Non-pigmented ciliary epithelial cell (primary cell): Measurements from ENCODE around the gene CCNY.
"Not testable (repeated sequence)": the region's sequence is repeated elsewhere in the genome, so short reads cannot be mapped to it uniquely, and the experiment has no call there.

Source experiments
- DNase-seq: peaks from one replicate; pipeline ENCODE4 v3.0.0-alpha.2; 2010; ENCODE audit warnings: low read depth

CCNY gene

DNA sequence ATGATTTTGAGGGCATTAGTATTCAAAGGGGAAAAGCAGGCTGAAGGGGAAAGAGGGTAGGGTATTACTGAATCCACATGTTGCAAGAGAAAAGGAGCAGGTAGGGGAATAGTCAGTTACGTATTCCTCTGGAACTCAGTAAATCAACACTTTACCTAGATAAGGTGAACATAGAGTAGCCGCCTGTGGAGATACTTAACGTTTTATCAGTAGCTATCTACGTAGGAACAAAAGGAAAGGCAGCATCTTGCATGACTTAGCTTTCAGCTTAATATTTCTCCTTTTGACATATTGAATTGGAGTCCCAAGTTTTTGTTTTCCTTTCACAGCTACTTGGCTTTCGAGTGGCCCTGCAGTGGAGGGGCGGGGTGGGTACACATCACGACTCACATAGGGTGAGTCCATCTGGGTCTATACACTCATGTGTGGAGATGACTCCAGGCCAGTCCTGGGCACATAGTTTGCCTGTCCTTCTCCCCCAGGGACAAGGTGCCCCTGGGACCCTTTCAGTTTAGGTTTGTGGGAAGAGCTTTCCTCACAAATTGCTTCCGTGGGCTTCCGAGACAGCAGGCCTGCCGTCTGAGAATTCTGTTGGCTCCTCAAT lies 48.1 kb downstream of the CCNY start:
- no peak for DNase-seq

DNA sequence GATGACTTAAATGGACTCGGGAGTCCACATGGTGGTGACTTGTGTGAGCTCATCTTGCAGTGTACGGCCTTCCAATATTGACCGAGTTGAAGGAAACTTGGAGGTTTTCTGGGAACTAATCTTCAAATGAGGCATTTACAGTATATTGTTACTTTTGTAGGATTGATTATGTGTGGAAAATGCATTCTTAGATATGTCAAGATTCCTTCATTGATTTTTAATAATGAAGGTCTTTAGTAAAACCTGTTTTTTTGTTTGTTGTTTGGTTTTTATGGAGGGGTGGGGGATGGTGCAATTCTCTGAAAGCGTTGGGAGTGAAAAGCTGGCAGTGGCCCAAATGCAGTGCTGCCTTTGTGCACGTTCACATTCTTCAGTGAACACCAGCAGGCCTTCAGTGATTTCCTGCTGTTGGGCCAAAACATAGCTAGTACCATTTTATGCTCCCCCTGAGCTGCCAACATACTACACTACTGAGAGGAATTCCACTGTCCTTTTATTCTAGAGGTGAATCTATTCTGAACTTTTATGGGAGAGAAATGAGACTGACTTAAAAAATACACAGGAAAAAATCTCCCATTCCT lies 50.4 kb downstream of the CCNY start:
- no peak for DNase-seq

DNA sequence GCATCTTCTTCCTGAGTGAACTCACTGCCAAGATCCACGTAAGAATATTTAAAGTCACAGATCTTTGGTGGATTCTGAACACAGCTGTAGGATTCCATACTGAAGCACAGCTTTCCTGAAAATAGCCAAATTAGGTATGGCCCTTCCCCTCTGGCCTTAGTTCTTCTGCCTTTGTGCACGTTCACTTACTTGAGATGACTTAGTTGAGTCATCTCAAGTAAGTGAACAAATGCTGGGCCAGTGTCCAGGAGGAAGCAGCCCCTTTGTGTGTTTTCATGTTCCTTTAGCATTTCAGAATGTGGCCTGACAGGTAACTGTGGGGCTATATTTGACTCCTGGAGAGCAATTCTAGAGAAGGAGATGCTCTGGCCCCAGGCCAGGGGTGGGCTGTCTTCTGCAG lies 51.5 kb downstream of the CCNY start:
- DNase-seq, result no peak

DNA sequence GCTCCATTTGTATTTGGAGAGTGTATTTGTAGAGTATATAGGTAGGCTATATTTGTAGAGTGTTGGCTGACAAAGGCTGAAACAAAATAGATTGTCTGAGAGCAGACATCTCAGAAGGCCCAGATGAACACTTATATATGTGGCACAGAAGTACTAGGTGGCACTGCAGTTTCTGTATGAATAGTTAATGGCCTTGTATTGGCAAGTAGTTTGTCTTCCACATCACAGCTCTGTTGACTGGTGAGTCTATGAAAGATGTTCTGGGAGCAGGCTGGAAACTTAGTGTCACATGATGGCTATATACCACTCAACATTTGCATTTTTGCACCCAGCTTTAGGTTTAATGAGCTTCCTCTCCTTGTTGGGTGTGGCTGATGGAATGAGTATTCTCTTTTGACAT lies 51.9 kb downstream of the CCNY start:
- DNase-seq, result no peak

DNA sequence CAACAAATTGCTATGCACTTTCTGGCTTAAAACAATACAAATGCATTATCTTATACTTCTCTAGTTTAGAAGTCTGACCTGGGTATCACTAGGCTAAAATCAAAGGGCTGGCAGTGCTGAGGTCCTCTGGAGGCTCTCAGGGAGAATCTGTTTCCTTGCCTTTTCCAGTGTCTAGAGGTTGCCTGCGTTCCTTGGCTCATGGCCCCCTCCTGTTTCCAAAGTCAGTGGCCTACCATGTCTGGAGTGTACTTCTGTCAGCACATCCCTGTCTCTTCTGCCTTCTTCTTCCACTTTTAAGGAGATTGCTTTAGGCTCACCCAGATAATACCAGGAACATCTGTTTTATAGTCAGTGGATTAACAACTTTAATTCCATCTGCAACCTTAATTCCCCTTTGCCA lies 52.4 kb downstream of the CCNY start:
- DNase-seq, result no peak

DNA sequence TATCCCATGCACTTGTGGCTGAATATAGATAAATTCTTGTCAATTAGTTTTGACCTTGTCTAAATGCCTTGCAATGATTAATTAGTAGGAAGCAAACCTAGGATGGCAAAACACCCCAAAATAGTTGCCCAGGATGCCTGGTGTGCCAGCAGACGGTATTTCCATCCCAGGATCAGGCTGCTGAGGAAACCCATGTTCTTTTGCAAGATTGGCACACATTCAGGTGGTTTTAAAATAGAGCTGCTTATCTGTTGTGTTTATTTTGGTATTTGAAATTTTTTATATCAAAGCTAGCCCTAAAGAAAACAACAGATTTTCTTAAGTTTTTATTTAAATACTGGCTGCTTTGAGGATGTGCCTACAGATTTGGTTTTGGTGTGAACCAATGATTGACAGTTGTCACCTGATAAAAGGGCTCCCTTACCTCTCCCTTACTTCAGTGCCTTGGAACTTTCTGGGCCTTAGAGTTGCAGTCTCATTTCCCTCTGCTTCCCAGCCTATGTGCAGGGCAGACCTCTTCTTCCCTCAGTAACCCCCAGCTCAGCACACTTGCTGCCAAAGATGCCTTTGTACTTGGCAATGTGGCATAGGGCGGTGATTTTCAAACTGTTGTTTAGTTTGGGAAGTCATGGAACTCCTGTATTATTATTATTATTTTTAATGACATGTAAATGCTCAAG lies 54.0 kb downstream of the CCNY start:
- no peak for DNase-seq

DNA sequence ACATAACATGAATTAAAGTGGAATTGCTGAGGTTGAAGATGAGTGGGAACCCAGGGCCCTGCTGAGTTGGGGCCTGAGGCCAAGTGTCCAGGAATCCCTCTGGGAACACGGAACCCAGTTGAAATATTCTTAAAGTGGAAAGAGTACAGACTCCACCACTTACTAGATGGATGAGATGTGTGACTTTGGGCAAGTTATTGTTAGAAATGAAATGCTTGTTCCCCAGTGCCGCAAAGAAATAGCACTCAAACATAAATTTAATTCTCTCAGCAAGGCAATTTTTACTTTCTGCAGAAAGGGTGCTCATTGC lies 54.5 kb downstream of the CCNY start:
- no peak for DNase-seq

DNA sequence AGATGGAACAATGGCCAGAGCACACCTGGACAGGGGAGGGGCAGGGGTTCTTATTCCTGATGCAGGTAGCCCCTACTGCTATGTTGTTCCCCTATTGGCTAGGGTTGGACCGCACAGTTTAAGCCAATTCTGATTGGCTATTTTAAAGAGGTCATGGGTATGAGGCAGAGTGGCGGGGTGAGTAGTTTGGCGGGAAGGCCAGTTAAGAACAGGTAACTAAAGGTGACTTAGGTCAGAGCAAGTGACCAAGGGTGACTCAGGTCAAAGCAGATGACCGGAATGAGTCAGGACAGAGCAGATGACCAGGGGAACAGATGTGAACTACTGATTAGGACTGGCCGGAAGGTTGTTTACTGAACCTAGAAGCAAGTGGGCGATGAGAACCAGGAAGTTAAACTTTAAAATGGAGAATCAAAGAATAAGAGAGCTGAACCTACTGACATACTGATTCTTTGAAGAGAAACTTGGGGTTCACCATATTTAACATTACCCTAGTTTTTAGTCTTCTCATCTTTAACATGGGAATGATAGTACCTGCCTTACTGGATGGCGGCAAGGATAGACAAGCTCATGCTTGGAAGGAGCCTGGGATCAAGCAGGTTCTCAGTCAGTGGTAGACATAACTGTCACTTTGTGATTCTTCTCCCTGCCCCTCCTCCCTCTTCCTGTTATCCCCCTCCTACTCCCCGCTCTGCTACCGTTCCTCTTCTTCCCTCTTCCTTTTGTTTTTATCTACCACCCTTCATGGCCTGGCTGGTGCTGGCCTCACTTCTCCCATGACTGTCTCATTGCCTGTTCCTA lies 55.0 kb downstream of the CCNY start:
- no peak for DNase-seq

DNA sequence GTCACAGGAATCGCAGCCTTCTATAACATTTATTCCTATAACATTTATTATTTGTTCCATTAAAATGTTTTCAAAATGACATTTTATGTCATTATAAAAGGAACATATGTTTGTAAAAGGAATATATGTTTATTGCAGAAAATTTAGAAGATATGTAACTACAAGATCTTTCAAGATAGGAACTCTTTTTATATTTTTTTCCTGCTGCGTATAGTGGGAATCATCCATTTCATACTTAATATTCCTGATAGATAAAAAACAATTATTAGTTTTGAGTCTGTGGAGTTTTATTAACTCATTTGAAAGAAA lies 55.6 kb downstream of the CCNY start:
- no peak for DNase-seq

DNA sequence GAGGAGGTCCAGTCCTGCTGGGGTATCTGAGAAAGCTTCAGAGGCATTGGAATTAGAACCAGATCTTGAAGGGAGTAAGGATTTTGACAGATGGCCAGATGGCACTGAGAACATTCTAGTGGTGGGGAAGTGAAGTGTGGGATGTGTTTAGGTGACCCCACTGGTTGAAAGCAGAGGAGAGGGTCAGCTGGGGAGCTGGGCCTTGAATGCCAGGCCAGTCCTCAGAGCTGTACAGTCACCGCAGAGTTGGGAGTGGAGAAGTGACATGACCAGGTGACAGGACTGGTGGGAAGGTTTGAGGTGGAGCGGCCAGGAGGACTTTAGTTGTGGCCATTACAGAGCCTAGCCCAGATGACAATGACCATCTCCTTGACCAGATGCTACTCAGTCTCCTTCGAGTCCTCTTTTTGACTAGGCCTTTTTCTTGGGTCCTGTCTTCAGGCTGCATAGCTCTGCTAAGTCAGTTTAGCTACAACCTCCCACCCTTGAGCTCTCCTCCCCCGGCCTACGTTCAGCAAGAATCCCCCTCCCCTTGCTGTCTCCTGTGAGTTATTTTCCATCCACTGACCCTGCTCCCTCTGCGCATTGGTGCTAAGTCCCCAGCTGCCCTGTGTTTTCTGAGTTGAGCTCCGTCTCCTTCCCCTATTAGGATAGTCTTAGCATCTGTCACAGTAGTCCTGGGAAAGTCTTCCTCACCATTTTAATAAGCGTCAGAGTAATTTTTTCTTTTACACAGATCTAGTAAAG lies 56.3 kb downstream of the CCNY start:
- no peak for DNase-seq

DNA sequence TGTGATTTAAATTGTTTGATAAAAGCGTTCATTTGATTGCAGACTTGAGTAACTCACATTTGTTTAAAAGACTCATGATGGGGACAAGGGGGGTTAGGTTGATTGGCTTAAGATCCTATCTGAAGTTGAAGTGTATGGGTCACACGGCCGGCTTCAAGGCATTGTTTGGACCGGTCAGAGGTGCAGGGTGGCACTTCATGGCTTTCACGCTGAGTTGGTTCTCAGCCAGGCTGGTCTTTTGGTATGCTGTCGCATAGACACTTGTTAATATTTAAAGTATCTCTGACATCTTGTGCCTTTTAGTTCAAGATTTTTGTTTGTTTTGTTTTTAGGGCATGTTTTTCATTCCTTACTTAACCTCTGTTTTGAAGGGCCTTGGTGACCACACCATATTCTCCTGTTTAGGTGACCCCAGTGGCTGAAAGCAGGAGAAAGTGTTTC lies 58.1 kb downstream of the CCNY start:
- DNase-seq, result no peak

DNA sequence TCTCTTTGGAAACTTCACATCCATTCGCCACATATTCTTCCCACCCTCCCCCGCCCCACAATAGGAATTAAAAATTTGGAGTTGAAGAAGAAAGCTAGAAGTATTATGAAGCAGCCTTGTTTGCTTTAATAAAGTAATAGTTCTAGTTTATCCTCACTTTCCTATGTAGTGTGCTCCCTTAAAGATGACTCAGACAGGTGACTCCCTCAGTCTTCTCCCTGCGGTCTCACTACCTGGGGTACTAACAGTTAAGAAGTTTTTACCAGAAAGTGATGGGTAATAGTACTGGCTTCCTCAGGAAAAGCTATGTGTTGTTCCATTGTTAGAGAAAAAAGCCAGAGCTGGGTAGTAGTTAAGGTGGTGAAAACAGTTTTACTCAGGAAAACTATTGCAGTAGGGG lies 58.6 kb downstream of the CCNY start:
- no peak for DNase-seq

DNA sequence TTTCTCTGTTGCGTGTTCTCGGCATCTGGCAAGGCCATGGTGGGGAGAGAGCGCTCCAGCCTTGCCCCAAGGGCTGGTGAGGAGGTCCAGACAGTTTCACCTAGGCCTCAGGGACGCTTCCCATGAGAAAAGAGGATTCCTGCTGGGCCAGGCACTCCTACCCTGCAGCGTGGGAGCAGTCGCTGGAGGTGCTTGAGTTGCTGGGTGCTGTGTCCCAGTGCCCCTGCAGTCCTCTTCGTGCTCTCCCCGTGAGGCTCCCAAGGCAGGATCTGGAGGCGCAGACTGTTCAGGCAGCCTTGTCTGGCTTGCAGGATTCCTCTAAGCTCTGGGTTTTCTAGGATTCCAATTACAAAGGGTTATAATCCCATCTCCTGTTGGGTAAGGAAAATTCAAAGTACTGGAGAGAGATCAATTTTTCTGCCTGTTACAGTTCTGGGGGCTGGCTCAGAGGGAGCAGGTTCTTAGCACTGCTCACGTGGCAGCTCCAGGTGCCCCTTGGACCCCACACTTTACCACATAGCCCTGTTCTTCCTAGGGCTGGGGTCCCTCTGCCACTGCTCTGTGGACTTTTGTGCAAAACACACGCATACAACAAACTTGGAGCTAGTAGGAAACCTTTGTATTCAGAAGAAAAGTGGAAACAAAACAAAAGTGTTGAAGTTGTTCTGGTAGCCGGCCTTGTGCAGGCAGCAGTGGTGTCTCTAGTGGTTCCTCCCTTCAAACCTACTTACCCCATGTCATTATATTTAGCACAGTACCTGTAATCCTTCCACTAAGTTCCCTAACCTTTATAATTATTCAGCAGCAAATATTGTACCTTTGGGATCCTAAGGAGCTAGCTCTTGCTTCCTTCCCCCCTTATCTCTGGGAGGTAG lies 60.5 kb downstream of the CCNY start:
- DNase-seq, result no peak

DNA sequence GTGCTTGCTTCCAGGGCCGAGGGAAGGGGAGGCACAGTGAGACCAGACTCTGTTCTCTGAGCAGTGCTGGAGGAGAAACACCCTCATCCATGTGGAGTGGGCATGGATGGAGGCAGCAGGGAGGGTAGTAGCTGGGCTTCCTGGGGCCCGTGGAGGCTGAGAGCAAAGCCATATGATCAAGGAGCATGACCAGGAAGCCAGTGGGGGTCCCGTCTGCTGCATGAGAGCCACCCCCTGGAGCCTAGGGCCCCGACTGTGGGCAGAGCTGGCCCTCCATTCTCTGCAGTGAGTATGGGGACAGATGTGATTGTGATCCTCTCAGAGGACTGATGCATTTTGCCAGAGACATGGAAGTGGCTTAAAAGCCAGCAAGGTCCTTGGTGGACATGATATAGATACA lies 61.6 kb downstream of the CCNY start:
- DNase-seq, result no peak

DNA sequence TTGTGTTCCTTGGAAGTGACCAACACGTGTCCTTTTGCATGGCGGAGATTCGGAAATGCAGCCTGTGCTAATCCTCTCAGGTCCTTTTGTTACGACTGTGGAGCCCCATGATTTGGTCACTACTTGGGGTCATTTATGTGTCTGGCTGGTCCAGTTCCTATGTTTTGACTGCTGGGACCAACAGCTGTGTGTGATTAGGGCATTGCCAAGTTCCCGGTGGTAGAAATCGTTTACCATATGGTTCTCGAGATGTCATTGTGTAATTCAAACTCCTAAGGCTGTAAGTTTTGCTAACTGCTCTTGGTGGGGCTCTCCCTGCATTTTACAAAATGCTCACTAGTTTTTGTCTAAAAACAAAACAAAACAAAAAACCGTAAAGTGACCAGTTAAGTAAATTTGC lies 62.0 kb downstream of the CCNY start:
- DNase-seq, result no peak

DNA sequence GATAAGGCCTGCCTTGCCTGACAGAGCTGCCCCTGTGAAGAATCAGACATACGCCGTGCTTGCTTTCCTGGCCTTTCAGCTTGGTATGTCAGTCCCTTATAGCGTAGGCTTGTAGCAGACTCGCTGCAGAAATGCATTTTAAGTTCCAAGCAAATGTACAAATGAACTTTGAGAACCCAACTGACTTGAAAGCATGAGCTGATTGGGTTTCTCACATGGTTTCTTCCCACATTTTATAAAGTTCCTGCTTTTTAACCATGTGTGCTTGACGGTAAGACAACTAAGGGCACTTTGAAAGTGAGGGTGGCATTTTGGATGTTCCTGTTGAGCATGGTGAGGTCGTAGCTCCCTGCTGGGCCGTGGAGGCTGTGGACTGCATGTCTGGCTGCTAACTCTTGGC lies 62.6 kb downstream of the CCNY start:
- no peak for DNase-seq

DNA sequence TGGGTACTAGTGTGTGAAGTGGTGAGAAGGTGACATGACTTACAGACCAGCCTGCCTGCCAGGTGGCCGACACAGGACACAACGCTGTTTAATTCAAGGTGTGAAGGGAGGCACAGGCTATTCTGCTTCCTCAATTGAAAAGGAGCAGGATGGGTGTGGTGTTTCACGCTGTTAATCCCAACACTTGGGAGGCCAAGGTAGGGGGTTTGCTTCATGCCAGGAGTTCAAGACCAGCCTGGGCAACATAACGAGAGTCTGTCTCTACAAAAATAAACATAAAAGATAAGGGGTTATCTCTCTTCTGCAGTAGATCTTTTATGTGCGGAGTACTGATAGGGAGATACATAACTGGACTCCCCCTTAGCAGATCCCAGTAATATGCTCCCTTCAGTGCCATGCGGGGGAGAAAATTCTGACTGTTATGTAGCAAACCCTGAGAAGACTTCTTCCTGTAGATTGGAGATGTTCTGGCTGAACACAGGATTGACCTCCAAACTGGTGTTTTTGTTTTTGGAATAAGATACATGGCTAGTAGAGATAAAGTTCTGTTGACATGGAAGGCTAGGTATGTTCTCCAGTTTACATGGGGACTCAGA lies 63.2 kb downstream of the CCNY start:
- no peak for DNase-seq

DNA sequence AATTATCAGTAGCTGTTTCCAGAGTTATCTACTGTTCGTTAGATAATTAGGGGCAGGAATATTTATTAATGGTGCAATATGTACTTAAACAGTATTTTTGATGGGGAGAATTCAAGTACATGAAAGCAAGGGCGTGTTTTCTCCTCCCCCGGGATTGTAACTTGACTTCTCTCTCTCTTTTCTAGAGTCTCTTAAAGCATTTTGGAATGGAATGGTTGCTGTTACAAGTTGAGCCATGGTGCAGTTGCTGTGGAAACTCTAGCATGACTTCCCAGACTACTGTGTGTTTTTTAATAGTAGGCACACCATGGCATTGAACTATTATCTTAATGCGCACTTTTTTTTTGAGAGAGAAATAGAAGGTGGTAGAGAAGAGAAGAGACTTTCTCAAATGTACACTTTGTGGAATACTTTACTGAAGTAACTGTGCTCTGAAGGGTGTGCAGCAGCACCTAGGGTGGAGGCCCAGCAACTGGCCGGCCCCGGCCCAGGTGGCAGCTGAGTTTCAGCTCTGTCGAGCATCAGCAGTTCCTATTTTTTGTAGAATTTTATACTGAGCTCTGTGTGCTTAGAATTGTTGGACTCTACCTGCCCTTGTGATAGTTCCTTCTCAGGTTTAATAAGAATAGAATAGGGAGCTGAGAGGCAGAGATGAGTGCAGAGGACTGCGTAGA lies 64.4 kb downstream of the CCNY start:
- DNase-seq, result no peak

DNA sequence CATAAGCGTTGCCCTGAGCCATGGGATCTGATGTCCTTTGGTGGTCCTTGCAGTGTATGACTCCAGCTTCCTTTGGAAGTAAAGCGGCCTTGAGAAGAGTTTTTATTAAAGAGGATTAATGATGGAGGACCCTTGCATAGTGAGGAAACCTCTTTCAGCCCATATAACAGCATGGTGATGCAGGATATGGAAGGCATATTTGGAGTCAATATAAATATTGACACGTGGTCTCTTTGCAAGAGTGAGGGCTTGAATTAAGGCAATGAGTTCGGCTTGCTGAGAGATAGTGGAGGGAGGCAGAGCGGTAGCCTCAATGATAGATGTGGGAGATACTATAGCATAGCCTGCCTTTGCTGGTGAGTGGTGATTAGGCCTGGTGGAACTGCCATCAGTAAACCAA lies 67.2 kb downstream of the CCNY start:
- not testable (repeated sequence) for DNase-seq

DNA sequence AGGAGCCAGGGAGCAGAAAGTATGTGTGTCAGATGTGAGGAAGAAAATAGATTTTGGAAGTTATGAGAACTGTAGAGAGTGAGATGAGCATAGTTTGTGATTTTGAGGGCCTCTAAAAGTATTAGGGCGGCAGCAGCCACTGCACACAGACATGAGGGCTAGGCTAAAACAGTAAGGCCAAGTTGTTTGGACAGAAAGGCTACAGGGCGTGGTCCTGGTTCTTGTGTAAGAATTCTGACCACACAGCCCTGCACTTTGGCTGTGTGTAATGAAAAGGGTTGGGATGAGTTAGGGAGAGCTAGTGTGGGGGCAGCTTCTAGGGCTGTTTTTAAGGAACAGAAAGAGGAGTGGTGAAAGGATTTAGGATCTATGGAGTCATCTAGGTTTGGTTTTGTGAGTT lies 67.8 kb downstream of the CCNY start:
- DNase-seq, result not testable (repeated sequence)
